Measurements from ENCODE around the gene MRPS12.

DNA sequence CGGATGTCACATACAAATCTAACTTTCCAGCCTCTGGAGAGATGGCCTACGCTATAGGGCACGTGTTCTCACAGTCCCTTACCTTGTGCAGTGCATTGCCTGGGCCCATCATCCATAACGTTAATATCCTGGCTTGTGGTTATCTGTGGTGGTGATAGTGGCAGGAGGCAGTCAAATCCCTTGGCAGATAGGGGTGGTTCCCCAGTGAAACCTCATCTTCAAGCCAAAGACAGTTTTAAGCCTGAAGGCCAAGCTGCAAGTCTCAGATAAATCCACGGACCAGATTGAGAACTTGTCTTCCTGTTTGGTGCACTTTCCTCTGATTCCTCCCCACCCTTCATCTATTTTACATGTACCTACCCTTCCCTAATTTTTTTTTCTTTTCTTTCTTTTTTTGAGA, 49.1 kb downstream of the MRPS12 start:
- TF ChIP-seq CTCF (conservative IDR thresholded peaks at IDR 0.05; ENCODE audit: low read depth, low read length) (no peak), FOS (IDR thresholded peaks at IDR 0.05; ENCODE audit: low read depth, low read length) (no peak), POLR2A (IDR thresholded peaks at IDR 0.05; ENCODE audit: low read depth, low read length) (no peak), CEBPB (IDR thresholded peaks at IDR 0.05; ENCODE audit: low read depth, low read length) (no peak), RCOR1 (IDR thresholded peaks at IDR 0.05; ENCODE audit: insufficient replicate concordance, low read length) (no peak), NFE2L2 (IDR thresholded peaks at IDR 0.05; ENCODE audit: low read depth, low read length) (no peak), MAFK (IDR thresholded peaks at IDR 0.05; ENCODE audit: low read depth, low read length) (no peak), RAD21 (IDR thresholded peaks at IDR 0.05; ENCODE audit: low read length) (no peak), SMC3 (IDR thresholded peaks at IDR 0.05; ENCODE audit: low read depth, low read length) (no peak)
